ENCODE measurements around the gene CDS1.

DNA sequence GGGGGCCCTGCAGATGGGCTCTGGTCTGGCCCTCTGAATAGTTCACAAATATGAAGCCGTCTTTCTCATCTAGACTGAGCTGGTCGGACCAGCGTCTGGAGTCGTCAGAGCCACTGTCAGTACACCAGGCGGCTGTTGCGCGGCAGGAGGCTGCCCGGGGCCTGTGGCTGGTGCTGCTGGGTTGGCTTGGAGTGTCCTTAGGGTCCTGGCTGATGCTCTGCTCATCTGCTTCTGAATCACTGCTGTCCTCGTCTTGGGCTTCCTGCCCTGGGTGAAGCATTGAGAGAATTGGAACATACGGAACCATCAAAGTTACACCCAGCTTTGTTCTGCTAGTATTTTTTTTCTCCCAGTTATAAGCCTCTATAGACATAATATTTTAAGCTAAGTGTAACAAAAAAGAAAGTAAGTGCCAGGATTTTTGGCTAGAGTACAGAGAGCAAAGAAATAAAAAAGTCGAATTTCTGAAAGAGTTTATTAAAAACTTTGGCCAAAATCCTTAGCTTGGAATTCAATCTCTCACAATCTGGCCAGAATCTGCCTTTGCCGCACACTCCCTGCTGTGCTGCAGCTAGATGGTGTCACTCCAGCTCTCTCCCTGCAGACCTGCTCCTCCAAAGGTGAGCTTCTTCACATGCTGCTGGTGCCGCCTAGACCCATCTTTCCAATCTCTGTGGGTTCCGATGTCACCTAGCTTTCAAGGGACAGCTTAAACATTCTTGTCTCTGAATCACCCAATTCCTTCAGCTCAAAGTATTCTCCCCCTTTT, 96.2 kb downstream of the CDS1 start:
- no peak for TF ChIP-seq CTCF (IDR thresholded peaks at IDR 0.05)
- TF ChIP-seq POLR2A (IDR thresholded peaks at IDR 0.05) = no peak
- no peak for TF ChIP-seq POLR2AphosphoS5 (IDR thresholded peaks at IDR 0.05; ENCODE audit: insufficient read depth in 1 of 2, low read depth in 1 of 2)
